Dendritic cell treated with granulocyte-macrophage colony-stimulating factor and Interleukin-4, amounts not matched to agents 40 ng/mL and 50 ng/mL, for 4 days (primary cell): ENCODE measurements around the gene P2RX1.
"Not testable (repeated sequence)": the region's sequence is repeated elsewhere in the genome, so short reads cannot be mapped to it uniquely, and the experiment has no call there.

ENCODE experiments used
- H3K27ac Mint-ChIP-seq: one replicate; pipeline ENCODE4 v1.8.0; 2022; ENCODE audit warnings: mild to moderate bottlenecking, mixed read lengths
- H3K27me3 Mint-ChIP-seq: one replicate; pipeline ENCODE4 v1.8.0; 2022; ENCODE audit warnings: mild to moderate bottlenecking, mixed read lengths
- H3K36me3 Mint-ChIP-seq: one replicate; pipeline ENCODE4 v1.8.0; 2022; ENCODE audit warnings: low read depth, mixed read lengths
- H3K4me1 Mint-ChIP-seq: one replicate; pipeline ENCODE4 v1.8.0; 2022; ENCODE audit warnings: low read depth, mixed read lengths
- H3K4me3 Mint-ChIP-seq: one replicate; pipeline ENCODE4 v1.8.0; 2022; ENCODE audit warnings: mild to moderate bottlenecking, moderate library complexity, mixed read lengths
- H3K9me3 Mint-ChIP-seq: one replicate; pipeline ENCODE4 v1.8.0; 2022; ENCODE audit warnings: mixed read lengths
- intact Hi-C: fragments of 100-400 bp; cut with micrococcal nuclease; formaldehyde crosslinking; loops from one replicate; pipeline ENCODE4 v1.15.0; 2022

The P2RX1 gene

DNA sequence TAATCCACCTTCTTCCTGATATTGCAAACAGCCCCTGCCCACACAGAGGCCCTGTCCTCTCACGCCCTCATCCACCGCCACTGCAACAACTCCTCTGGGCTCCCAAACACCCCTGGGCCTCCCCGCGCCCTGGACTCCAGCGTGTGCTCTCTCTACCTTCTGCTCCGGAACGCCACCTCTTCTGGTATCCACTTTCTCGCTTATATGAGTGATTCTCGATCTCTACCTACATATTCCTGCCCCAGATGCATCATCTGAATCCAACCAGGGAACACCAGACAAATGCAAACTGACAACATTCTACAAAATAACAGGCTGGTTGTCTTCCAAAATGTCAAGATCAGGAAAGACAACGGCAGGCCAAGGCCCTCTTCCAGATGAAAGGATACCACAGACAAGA, 42.4 kb downstream of the P2RX1 start:
- Mint-ChIP-seq H3K4me3 (no peak overlapping the region), H3K9me3 (no peaks in the 10 kb centered on the region), H3K27ac (no peak overlapping the region), H3K4me1 (peaks cover 8% of the 10 kb centered on the region), H3K36me3 (peaks cover 89% of the 10 kb centered on the region), H3K27me3 (no peaks in the 10 kb centered on the region)
- intact Hi-C loops, result no loop called here

DNA sequence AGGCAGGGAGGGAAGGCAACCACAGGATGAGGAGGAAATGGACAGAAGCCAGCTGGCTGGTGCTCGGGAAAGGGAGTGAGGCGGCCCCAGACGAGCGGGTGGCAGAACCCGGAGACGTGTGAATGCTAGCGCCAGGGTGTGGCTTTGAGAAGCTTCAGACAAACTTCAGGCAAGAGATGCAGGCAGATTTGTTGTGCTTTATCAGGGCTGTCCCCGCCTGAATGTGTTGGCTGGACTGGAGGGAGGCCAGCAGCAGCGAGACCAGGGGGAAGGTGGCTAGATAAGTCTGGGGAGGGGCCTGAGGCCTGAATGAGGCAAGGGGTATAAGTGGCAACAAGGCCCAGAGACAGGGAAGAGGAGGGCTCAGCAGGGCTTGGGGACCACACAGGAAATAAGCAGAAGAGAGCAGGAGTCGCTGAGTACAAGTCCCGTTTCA, 45.4 kb downstream of the P2RX1 start:
- H3K27me3 Mint-ChIP-seq, result no peaks in the 10 kb centered on the region
- no peak overlapping the region for H3K27ac Mint-ChIP-seq
- H3K36me3 Mint-ChIP-seq, result peaks cover 92% of the 10 kb centered on the region
- intact Hi-C loops, result no loop called here
- H3K4me1 Mint-ChIP-seq, result peaks cover 8% of the 10 kb centered on the region
- no peaks in the 10 kb centered on the region for H3K9me3 Mint-ChIP-seq
- H3K4me3 Mint-ChIP-seq, result no peak overlapping the region

DNA sequence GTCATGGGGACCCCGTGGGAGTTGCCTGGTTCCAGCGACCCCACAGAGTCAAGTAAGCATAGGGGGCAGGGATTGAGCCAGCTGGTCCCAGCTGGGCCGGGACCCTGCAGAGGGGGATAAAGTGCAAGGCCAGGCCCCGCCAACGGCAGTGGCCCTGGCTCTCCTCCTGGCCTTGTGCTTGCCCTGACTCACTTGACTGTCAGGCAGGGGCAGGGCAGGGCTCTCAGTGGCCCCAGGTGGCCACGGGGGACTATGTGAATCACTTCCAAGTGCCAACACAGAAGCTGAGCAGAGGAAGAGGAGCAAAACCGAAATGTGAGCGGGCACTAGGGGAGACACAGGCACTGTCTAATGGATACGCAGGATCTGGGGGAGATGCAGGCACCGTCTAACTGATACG, 48.7 kb downstream of the P2RX1 start:
- no peaks in the 10 kb centered on the region for H3K27me3 Mint-ChIP-seq
- no peaks in the 10 kb centered on the region for H3K9me3 Mint-ChIP-seq
- no peak overlapping the region for H3K27ac Mint-ChIP-seq
- intact Hi-C loops, result loop anchor here (10.0 kb wide), 1 partner anchor 137 kb away; no protein-coding TSS in a partner anchor
- peaks cover 8% of the 10 kb centered on the region for H3K4me1 Mint-ChIP-seq
- H3K36me3 Mint-ChIP-seq, result peaks cover 79% of the 10 kb centered on the region
- H3K4me3 Mint-ChIP-seq, result no peak overlapping the region

DNA sequence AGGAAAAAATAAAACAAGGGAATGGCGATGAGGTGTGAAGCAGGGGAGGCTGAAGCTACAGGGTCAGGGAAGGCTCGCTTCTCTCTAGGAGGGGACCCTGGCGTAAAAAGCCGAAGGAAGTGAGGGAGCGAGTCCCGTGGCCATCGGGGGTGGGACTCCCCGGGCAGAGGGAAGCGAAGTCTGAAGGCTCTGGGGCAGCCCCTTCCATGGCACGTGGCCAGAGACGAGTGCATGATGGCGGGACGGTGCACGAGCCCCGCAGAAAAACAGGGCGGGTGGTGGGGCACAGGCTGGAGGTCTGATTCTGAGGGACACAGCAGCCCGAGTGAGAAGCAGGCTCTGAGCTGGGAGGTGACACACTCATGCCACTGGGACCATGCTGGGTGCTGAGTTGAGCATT, 49.2 kb downstream of the P2RX1 start:
- no peaks in the 10 kb centered on the region for H3K9me3 Mint-ChIP-seq
- intact Hi-C loops, result loop anchor here (10.0 kb wide), 1 partner anchor 138 kb away; no protein-coding TSS in a partner anchor
- H3K27ac Mint-ChIP-seq, result no peak overlapping the region
- peaks cover 79% of the 10 kb centered on the region for H3K36me3 Mint-ChIP-seq
- peaks cover 8% of the 10 kb centered on the region for H3K4me1 Mint-ChIP-seq
- H3K4me3 Mint-ChIP-seq, result no peak overlapping the region
- H3K27me3 Mint-ChIP-seq, result no peaks in the 10 kb centered on the region

DNA sequence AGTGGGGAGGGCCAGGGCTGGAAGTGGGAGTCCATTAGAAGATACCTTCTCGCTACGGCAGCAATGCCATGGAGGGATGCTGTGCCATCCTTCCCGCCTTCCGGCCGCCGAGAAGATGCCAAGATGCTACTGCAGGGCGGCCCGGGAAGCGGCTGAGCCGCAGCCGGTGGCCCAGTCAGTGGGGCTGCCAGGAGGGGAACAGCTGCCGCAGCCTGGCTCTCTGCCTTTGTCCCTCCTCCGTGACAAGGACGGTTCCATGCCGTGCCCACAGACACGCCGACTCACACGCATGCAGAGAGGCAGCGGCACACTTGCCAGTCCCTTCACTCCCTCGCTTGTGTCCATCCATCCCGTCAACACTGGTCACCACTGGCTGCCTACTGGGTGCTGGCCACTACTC, 50.0 kb downstream of the P2RX1 start:
- intact Hi-C loops, result loop anchor here (10.0 kb wide), 1 partner anchor 139 kb away; no protein-coding TSS in a partner anchor
- H3K27ac Mint-ChIP-seq, result no peak overlapping the region
- peaks cover 8% of the 10 kb centered on the region for H3K4me1 Mint-ChIP-seq

DNA sequence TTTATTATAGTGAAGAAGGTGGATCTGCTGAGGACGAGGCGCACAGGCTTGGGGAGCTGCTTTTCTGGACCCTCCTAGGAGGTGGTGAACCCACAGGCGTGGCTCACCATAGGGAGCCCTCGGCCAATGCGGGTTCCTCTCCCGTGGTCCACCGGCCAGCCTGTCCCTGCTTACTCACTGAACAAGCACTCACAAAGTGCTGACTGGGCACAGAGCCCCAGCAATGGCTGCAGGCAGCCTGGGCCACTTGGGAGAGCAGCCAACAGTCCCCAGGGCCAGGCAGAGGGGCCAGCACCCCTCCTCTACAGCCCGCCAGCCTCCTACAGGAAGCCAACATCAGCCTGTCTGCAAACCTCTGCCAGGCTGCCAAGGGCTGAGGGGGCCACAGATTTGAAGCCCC, 51.1 kb downstream of the P2RX1 start:
- no peak overlapping the region for H3K27ac Mint-ChIP-seq
- H3K4me1 Mint-ChIP-seq, result no peaks in the 10 kb centered on the region
- H3K9me3 Mint-ChIP-seq, result no peaks in the 10 kb centered on the region
- intact Hi-C loops, result loop anchor here (10.0 kb wide), 1 partner anchor 140 kb away; no protein-coding TSS in a partner anchor
- H3K36me3 Mint-ChIP-seq, result peaks cover 80% of the 10 kb centered on the region
- no peaks in the 10 kb centered on the region for H3K27me3 Mint-ChIP-seq
- no peak overlapping the region for H3K4me3 Mint-ChIP-seq

More for the DNA sequence above, 50.0 kb downstream of the P2RX1 start:
- H3K9me3 Mint-ChIP-seq, result no peaks in the 10 kb centered on the region
- H3K36me3 Mint-ChIP-seq, result peaks cover 81% of the 10 kb centered on the region
- no peak overlapping the region for H3K4me3 Mint-ChIP-seq
- no peaks in the 10 kb centered on the region for H3K27me3 Mint-ChIP-seq

DNA sequence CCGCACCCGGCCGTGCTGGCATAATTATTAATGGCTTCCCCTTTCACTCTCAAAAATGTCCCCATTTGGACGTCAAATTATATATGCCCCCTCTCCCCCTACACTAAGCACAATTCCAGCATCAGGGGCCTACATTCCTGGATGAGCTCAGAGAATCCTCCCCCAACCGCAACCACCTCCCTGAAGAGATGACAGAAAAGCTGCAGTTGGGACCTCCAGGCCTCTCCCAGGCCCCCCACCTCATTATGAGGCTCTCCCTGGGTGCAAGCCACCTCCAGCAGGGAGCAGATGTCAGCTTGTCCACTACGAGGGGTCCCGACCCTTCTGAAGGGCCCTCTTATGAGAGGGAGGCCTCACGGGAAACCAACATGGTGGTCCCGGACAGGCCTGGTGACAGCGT, 51.7 kb downstream of the P2RX1 start:
- intact Hi-C loops, result loop anchor here (10.0 kb wide), 1 partner anchor 140 kb away; no protein-coding TSS in a partner anchor
- no peak overlapping the region for H3K27ac Mint-ChIP-seq
- H3K4me3 Mint-ChIP-seq, result no peak overlapping the region
- H3K4me1 Mint-ChIP-seq, result no peaks in the 10 kb centered on the region
- H3K36me3 Mint-ChIP-seq, result peaks cover 74% of the 10 kb centered on the region
- H3K9me3 Mint-ChIP-seq, result no peaks in the 10 kb centered on the region
- H3K27me3 Mint-ChIP-seq, result no peaks in the 10 kb centered on the region

DNA sequence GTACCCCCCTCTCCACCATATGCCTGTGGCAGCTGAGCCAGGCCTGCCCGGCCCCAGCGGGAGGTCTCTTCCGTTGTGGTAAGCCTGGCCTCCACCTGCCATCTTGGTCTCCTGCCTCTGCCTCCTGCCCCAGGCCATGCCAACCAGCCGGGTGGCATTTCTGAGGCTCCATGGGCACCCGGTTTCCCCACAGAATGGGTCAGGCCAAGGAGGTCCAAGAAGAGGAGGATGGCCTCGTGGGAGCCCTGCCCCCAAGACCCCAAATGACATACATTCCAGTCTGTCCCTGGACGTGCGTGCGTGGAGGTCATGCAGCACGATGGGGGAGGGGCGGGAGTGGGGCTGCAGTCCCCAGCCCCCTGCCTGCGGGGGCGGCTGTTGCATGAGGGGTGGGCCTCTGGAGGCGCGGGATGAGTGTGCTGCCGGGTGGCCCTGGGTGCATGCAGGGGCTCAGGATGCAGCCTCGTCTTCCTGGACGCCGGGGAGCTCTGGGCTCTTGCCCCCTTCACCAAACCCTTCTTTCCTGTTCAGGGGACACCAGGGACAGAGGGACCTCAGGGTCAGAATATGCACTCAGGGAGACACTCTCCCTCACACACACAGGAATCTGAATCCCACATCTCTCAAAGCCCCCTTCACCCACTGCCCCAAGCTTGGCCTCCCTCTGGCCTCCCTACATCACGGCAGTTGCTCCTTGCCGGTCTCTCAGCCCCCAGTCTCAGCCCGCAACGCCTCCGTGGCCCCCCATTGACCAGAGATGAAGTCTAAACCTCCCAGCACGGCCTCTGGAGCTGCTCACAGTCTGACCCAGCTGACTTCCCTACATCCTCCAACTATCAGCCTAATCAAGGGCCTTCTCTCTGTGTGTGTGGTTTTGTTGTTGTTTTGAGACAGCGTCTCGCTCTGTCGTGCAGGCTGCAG, 54.2 kb downstream of the P2RX1 start:
- no peaks in the 10 kb centered on the region for H3K27me3 Mint-ChIP-seq
- H3K4me1 Mint-ChIP-seq, result no peaks in the 10 kb centered on the region
- H3K36me3 Mint-ChIP-seq, result peaks cover 49% of the 10 kb centered on the region
- no peak overlapping the region for H3K27ac Mint-ChIP-seq
- no peak overlapping the region for H3K4me3 Mint-ChIP-seq
- no peaks in the 10 kb centered on the region for H3K9me3 Mint-ChIP-seq
- intact Hi-C loops, result loop anchor here (10.0 kb wide), 1 partner anchor 143 kb away; no protein-coding TSS in a partner anchor

DNA sequence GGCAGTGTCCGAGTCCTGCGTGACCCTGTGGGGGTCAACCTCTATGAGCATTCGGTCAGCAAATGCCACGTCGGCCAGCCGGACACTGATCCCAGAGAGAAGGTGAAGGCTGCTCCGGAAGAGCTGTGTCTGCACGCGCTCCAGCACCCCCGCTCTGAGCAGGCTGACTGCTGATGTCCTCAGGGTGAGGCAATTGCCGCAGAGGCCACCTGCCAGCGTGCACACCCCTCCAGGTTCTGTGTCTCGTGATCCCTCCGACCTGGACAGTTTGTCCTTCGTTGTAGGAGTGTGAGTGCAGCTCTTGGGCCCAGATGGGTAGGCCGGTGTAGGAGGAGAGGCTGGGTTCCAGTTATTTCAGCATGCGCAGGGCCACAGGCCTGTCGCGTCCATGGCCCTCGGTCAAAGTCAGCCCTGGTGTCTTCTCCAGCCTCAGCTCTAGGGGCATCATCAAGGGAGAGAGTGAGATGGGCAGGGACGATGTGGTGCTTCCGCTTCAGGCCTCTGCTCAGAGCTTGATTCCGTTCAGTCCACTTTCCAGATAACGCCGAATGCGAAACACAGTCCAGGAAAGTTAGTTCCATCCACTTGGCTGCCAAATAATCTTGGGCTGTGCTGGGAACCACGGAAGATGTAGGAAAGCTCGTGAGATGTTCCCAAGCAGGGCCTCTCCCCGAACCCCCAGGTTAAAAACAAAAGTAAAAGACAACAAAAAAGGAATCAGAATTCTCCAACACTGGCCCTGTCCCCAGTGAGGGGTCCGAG, 55.1 kb downstream of the P2RX1 start:
- Mint-ChIP-seq H3K36me3 (peaks cover 40% of the 10 kb centered on the region), H3K27me3 (no peaks in the 10 kb centered on the region), H3K9me3 (no peaks in the 10 kb centered on the region), H3K4me1 (no peaks in the 10 kb centered on the region), H3K27ac (no peak overlapping the region), H3K4me3 (no peak overlapping the region)
- intact Hi-C loops, result loop anchor here (10.0 kb wide), 1 partner anchor 144 kb away; no protein-coding TSS in a partner anchor

DNA sequence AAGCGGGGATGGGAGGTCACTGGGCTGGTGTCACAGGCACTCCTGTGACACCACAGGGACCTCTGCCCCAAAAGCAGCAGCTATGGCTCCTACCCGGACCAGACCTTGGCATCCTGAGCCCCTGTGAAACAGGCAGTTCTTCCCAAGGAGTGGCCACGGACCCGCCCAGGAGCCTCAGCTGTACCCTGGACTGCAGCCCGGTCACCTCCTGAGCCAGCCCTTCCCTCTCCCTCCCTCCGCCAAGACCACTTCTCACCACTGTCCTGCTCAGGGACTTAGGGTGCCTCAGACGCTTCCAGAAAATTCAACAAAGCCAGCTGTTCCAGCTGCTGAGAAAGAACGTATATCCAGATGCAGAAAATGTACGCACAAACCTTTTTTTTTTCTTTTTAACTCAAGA, 56.3 kb downstream of the P2RX1 start:
- Mint-ChIP-seq H3K27ac (no peak overlapping the region), H3K27me3 (no peaks in the 10 kb centered on the region), H3K9me3 (no peaks in the 10 kb centered on the region), H3K36me3 (peaks cover 29% of the 10 kb centered on the region), H3K4me1 (no peaks in the 10 kb centered on the region), H3K4me3 (no peak overlapping the region)
- intact Hi-C loops, result loop anchor here (10.0 kb wide), 1 partner anchor 145 kb away; no protein-coding TSS in a partner anchor

DNA sequence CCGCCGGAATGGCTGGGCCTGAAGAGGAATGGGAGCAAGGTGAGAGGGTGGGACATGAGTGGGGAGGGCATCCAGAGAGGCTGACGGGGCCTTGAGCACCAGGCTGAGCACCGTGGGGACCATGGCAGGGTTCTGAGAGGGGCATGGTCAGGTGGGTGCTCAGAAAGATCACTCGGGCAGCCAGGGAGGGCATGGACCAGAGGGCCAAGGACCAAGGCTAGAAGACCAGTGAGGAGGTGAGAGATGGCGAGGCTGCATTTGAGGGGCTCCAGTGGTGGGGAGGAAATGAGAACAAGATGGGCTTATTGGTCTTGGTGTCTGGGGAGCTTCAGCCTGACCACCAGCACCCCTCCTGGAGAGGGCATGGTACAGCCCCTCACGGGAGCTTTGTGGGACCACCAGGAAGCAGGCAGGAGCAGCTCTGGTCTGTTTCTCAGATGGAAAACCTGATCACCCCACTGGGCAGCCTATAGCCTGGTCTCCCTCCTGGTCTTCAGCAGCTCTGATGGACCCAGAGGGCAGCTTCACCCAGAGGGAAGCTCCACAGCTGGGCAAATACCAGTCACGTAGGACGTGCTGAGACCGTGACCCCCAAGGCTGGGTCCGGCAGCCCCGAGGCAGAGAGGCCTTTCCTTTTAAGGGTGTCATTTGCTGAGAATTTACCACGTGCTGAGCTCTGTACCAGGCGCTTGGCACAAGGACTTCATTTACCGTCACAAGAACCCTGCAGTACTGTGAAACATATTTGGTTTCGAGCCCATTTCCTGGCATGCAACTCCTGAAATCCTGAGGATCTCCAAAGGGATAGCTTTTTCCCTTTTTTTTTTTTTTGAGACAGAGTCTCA, 58.8 kb downstream of the P2RX1 start:
- intact Hi-C loops, result no loop called here
- Mint-ChIP-seq H3K9me3 (no peaks in the 10 kb centered on the region), H3K4me1 (peaks cover 5% of the 10 kb centered on the region), H3K27ac (no peak overlapping the region), H3K36me3 (peaks cover 21% of the 10 kb centered on the region), H3K27me3 (peaks cover 6% of the 10 kb centered on the region), H3K4me3 (no peak overlapping the region)

DNA sequence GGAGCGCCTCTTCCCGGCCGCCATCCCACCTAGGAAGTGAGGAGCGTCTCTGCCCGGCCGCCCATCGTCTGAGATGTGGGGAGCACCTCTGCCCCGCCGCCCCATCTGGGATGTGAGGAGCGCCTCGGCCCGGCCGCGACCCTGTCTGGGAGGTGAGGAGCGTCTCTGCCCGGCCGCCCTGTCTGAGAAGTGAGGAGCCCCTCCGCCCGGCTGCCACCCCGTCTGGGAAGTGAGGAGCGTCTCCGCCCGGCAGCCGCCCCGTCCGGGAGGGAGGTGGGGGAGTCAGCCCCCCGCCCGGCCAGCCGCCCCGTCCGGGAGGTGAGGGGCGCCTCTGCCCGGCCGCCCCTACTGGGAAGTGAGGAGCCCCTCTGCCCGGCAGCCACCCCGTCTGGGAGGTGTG, 62.1 kb downstream of the P2RX1 start:
- H3K27ac Mint-ChIP-seq, H3K4me3 Mint-ChIP-seq, H3K9me3 Mint-ChIP-seq, H3K36me3 Mint-ChIP-seq, intact Hi-C loops, H3K4me1 Mint-ChIP-seq: not testable (repeated sequence)
- peaks cover 19% of the 10 kb centered on the region for H3K27me3 Mint-ChIP-seq

DNA sequence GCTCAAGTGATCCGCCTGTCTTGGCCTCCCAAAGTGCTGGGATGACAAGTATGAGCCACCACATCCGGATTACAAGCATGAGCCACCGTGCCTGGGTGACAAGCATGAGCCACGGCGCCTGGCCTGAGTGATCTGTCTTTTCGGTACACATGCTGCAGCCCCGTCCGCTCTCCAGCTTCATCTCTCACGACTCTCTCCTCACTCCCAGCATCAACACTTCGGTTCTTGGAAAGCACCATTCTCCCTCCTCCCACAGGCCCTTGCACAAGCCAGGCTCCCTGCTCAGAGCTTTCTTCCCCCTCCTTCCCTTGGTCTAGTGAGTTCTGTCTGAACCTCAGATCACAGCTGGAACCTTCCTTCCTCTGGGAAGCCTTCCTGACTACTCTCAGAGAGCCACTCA, 63.7 kb downstream of the P2RX1 start:
- no peak overlapping the region for H3K27ac Mint-ChIP-seq
- H3K36me3 Mint-ChIP-seq, result no peaks in the 10 kb centered on the region

More for the DNA sequence above, 63.7 kb downstream of the P2RX1 start:
- peaks cover 12% of the 10 kb centered on the region for H3K4me1 Mint-ChIP-seq
- H3K27me3 Mint-ChIP-seq, result peaks cover 19% of the 10 kb centered on the region
- intact Hi-C loops, result no loop called here
- H3K4me3 Mint-ChIP-seq, result no peak overlapping the region
- H3K9me3 Mint-ChIP-seq, result no peaks in the 10 kb centered on the region
